ENCODE measurements around the gene AGMO. TPM values are rescaled to one million over a fixed set of nuclear protein-coding genes. Genes with fewer than 3 reads are reported as not detected.

AGMO gene
- total and polyA plus RNA-seq, 2 of the 8 experiments (the other 6 are each of a cell fraction or from before 2014, with no cell fraction given) = 0.22 to 0.45 TPM

DNA sequence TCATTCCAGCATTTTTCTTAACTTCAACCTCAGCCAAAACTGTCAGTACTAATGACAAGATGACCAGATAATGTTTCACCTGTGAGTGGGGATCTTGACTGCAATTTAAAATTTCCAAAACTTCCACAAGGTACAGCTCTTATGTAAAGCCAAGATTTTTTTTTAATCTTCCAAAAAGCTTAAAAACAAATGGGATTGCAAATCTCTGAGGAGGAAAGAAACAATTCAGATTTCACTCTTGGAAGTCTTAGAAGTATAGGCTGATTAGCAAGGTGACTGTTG is 90.2 kb downstream of the AGMO start (continued):
- TF ChIP-seq, protein P1, sequence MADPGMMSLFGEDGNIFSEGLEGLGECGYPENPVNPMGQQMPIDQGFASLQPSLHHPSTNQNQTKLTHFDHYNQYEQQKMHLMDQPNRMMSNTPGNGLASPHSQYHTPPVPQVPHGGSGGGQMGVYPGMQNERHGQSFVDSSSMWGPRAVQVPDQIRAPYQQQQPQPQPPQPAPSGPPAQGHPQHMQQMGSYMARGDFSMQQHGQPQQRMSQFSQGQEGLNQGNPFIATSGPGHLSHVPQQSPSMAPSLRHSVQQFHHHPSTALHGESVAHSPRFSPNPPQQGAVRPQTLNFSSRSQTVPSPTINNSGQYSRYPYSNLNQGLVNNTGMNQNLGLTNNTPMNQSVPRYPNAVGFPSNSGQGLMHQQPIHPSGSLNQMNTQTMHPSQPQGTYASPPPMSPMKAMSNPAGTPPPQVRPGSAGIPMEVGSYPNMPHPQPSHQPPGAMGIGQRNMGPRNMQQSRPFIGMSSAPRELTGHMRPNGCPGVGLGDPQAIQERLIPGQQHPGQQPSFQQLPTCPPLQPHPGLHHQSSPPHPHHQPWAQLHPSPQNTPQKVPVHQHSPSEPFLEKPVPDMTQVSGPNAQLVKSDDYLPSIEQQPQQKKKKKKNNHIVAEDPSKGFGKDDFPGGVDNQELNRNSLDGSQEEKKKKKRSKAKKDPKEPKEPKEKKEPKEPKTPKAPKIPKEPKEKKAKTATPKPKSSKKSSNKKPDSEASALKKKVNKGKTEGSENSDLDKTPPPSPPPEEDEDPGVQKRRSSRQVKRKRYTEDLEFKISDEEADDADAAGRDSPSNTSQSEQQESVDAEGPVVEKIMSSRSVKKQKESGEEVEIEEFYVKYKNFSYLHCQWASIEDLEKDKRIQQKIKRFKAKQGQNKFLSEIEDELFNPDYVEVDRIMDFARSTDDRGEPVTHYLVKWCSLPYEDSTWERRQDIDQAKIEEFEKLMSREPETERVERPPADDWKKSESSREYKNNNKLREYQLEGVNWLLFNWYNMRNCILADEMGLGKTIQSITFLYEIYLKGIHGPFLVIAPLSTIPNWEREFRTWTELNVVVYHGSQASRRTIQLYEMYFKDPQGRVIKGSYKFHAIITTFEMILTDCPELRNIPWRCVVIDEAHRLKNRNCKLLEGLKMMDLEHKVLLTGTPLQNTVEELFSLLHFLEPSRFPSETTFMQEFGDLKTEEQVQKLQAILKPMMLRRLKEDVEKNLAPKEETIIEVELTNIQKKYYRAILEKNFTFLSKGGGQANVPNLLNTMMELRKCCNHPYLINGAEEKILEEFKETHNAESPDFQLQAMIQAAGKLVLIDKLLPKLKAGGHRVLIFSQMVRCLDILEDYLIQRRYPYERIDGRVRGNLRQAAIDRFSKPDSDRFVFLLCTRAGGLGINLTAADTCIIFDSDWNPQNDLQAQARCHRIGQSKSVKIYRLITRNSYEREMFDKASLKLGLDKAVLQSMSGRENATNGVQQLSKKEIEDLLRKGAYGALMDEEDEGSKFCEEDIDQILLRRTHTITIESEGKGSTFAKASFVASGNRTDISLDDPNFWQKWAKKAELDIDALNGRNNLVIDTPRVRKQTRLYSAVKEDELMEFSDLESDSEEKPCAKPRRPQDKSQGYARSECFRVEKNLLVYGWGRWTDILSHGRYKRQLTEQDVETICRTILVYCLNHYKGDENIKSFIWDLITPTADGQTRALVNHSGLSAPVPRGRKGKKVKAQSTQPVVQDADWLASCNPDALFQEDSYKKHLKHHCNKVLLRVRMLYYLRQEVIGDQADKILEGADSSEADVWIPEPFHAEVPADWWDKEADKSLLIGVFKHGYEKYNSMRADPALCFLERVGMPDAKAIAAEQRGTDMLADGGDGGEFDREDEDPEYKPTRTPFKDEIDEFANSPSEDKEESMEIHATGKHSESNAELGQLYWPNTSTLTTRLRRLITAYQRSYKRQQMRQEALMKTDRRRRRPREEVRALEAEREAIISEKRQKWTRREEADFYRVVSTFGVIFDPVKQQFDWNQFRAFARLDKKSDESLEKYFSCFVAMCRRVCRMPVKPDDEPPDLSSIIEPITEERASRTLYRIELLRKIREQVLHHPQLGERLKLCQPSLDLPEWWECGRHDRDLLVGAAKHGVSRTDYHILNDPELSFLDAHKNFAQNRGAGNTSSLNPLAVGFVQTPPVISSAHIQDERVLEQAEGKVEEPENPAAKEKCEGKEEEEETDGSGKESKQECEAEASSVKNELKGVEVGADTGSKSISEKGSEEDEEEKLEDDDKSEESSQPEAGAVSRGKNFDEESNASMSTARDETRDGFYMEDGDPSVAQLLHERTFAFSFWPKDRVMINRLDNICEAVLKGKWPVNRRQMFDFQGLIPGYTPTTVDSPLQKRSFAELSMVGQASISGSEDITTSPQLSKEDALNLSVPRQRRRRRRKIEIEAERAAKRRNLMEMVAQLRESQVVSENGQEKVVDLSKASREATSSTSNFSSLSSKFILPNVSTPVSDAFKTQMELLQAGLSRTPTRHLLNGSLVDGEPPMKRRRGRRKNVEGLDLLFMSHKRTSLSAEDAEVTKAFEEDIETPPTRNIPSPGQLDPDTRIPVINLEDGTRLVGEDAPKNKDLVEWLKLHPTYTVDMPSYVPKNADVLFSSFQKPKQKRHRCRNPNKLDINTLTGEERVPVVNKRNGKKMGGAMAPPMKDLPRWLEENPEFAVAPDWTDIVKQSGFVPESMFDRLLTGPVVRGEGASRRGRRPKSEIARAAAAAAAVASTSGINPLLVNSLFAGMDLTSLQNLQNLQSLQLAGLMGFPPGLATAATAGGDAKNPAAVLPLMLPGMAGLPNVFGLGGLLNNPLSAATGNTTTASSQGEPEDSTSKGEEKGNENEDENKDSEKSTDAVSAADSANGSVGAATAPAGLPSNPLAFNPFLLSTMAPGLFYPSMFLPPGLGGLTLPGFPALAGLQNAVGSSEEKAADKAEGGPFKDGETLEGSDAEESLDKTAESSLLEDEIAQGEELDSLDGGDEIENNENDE (IDR thresholded peaks at IDR 0.05; ENCODE audit: insufficient replicate concordance, low read length) = no peak
- TF ChIP-seq TAF1 (IDR thresholded peaks at IDR 0.05; ENCODE audit: low read depth, low read length) (no peak), SIX5 (IDR thresholded peaks at IDR 0.05; ENCODE audit: low read depth, low read length) (no peak), RAD21 (IDR thresholded peaks at IDR 0.05 in 1 of 2, conservative IDR thresholded peaks at IDR 0.05 in 1 of 2; ENCODE audit: low read depth in 2 of 2, low read length in 2 of 2) (no peak), FOSL1 (IDR thresholded peaks at IDR 0.05; ENCODE audit: insufficient read depth, low read depth, low read length) (no peak)
